Upper lobe of right lung (tissue), 1 donor: Measurements from ENCODE around the gene ERMN. TPM values are rescaled to one million over a fixed set of nuclear protein-coding genes. Genes with fewer than 3 reads are reported as not detected.
"Not testable (repeated sequence)": the region's sequence is repeated elsewhere in the genome, so short reads cannot be mapped to it uniquely, and the experiment has no call there.

Experiments used
- ATAC-seq: fragments of 200-7000 bp; cut with Tn5 transposase; one replicate; pipeline ENCODE4 v1.9.1; 2020; ENCODE audit warnings: mild to moderate bottlenecking, moderate library complexity
- DNase-seq: peaks from one replicate; pipeline ENCODE4 v3.0.0-alpha.2; 2020
- H3K27ac ChIP-seq: fragments of 200-600 bp; one replicate; pipeline ENCODE4 v1.8.0; 2022
- H3K27me3 ChIP-seq: fragments of 200-600 bp; one replicate; pipeline ENCODE4 v1.8.0; 2022; ENCODE audit warnings: mild to moderate bottlenecking
- H3K36me3 ChIP-seq: fragments of 200-600 bp; one replicate; pipeline ENCODE4 v1.8.0; 2022
- H3K4me1 ChIP-seq: fragments of 200-600 bp; one replicate; pipeline ENCODE4 v1.8.0; 2022
- H3K4me3 ChIP-seq: fragments of 200-600 bp; one replicate; pipeline ENCODE4 v1.8.0; 2022; ENCODE audit warnings: mild to moderate bottlenecking
- H3K9me3 ChIP-seq: fragments of 200-600 bp; one replicate; pipeline ENCODE4 v1.8.0; 2022
- CTCF ChIP-seq: fragments of 200-600 bp; IDR thresholded peaks from one replicate; pipeline ENCODE4 v1.8.0; 2022; ENCODE audit warnings: antibody characterized with exemption
- intact Hi-C: fragments of 100-400 bp; cut with DNase I; formaldehyde crosslinking; loops from one replicate; pipeline ENCODE4 v1.11.0; 2022
- total RNA-seq: library from RNA; stranded (reverse); fragmentation: NEBNext Ultra II Directional; extraction: Animal tissue kit (Norgen Biotek cat#: 25700); gene quantifications from one replicate; pipeline ENCODE4 v1.2.1, GENCODE V29; 2021
- donor health status: DM: no; HTN: yes; CAD: no; lungs with severe emphysema.

Gene ERMN
- total RNA-seq, 1 donor from 2014 or later: 0.32 TPM

- H3K4me1 ChIP-seq: no peaks in the 10 kb centered on the region
- no peaks in the 10 kb centered on the region for H3K36me3 ChIP-seq
- no peak overlapping the region for H3K27ac ChIP-seq
- TF ChIP-seq CTCF: no peak
- no peaks in the 10 kb centered on the region for H3K27me3 ChIP-seq
- DNase-seq (no peak), ATAC-seq (peak; percentile 63)
- H3K4me3 ChIP-seq: no peak overlapping the region
- intact Hi-C loops: no loop called here
- H3K9me3 ChIP-seq: no peaks in the 10 kb centered on the region
These were observed 34.6 kb downstream of the ERMN start for GRCh38 chr2:157291018-157291417.

GRCh38 chr2:157290525-157290924, 35.1 kb downstream of the ERMN start:
- DNase-seq (no peak), ATAC-seq (no peak)
- no peak for TF ChIP-seq CTCF
- Histone ChIP-seq H3K36me3 (no peaks in the 10 kb centered on the region), H3K27ac (no peak overlapping the region), H3K9me3 (no peaks in the 10 kb centered on the region), H3K27me3 (no peaks in the 10 kb centered on the region), H3K4me3 (no peak overlapping the region), H3K4me1 (no peaks in the 10 kb centered on the region)
- intact Hi-C loops: no loop called here

- no peak for ATAC-seq
- no peaks in the 10 kb centered on the region for H3K27me3 ChIP-seq
- intact Hi-C loops: no loop called here
- no peak for DNase-seq
- no peak overlapping the region for H3K27ac ChIP-seq
- H3K4me3 ChIP-seq: no peak overlapping the region
- H3K36me3 ChIP-seq: no peaks in the 10 kb centered on the region
- no peaks in the 10 kb centered on the region for H3K9me3 ChIP-seq
- TF ChIP-seq CTCF: no peak
- no peaks in the 10 kb centered on the region for H3K4me1 ChIP-seq
These were observed 38.5 kb downstream of the ERMN start for GRCh38 chr2:157287160-157287559.

- DNase-seq: no peak
- H3K9me3 ChIP-seq: no peaks in the 10 kb centered on the region
- no peak overlapping the region for H3K27ac ChIP-seq
- intact Hi-C loops: no loop called here
- no peak overlapping the region for H3K4me3 ChIP-seq
- no peaks in the 10 kb centered on the region for H3K36me3 ChIP-seq
- H3K4me1 ChIP-seq: no peaks in the 10 kb centered on the region
- no peaks in the 10 kb centered on the region for H3K27me3 ChIP-seq
- no peak for ATAC-seq
- TF ChIP-seq CTCF: no peak
These were observed 42.2 kb downstream of the ERMN start for GRCh38 chr2:157283468-157283867.

GRCh38 chr2:157281316-157281715, 44.3 kb downstream of the ERMN start:
- H3K4me3 ChIP-seq: no peak overlapping the region
- no peaks in the 10 kb centered on the region for H3K4me1 ChIP-seq
- TF ChIP-seq CTCF: no peak
- DNase-seq: no peak
- no peaks in the 10 kb centered on the region for H3K36me3 ChIP-seq
- ATAC-seq: no peak
- no peaks in the 10 kb centered on the region for H3K9me3 ChIP-seq
- intact Hi-C loops: no loop called here
- H3K27me3 ChIP-seq: no peaks in the 10 kb centered on the region
- no peak overlapping the region for H3K27ac ChIP-seq

GRCh38 chr2:157279311-157279710, 46.3 kb downstream of the ERMN start:
- H3K4me1 ChIP-seq, ATAC-seq, H3K9me3 ChIP-seq, intact Hi-C loops, H3K27ac ChIP-seq, H3K36me3 ChIP-seq, H3K4me3 ChIP-seq, DNase-seq, H3K27me3 ChIP-seq: not testable (repeated sequence)
